ENCODE results near the gene TTL. TPM values are rescaled to one million over a fixed set of nuclear protein-coding genes. Genes with fewer than 3 reads are reported as not detected.
A peak's percentile ranks its signal among the peaks of the same experiment; 100 is the strongest.

TTL gene
- total and polyA plus RNA-seq, 2 of the 13 experiments (the other 11 are each of a cell fraction or from before 2014, with no cell fraction given) = 19.0 to 59.8 TPM

DNA sequence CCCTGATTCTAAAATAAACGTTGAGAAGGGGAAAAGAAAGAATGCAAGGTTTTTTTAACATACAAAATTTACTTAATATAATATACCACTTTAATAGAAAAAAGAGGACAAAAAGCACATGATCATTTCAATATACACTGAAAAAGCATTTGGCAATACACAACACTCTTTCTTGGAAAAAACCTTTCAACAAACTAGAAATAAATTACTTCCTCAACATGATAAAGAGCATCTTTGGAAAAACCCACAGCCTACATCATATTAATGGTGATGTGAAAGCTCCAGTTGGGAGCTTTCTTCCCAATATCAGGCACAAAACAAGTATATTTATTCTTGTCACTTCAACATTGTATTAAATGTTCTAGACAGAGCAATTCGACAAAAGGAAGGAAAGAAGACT, 57.4 kb downstream of the TTL start (continued):
- no peak for TF ChIP-seq HDAC1 (CRISPR knock-in tag; IDR thresholded peaks at IDR 0.05)
- no peak for TF ChIP-seq ONECUT2 (CRISPR knock-in tag; IDR thresholded peaks at IDR 0.05)
- TF ChIP-seq PLRG1 (conservative IDR thresholded peaks at IDR 0.05) = no peak
- TF ChIP-seq ZNF619 (CRISPR knock-in tag; IDR thresholded peaks at IDR 0.05) = no peak

DNA sequence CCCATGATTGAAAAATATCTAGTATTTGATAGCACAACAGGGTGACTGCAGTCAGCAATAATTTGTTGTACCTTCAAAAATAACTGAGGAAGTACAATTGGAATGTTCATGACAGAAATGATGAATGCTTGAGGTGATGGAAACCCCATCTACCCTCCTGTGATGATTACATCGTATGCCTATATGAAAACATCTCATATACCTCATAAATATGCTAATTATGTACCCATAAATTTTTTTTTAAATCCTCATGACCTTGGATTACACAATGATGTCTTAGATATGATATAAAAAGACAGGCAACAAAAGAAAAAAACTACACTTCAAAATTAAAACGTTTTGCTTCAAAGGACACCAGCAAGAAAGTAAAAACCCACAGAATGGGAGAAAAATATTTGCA, 59.0 kb downstream of the TTL start:
- CTCF ChIA-PET (ENCODE audit: low intra/inter-chr PET ratio, low total read pairs) = no interaction called here
- POLR2A ChIA-PET = interaction anchor here (0.7 to 1.4 kb wide), 2 partner anchors 8 to 149 kb away, joined by 3 read pairs; no protein-coding TSS in a partner anchor
- in situ Hi-C loops (cut with HindIII; ENCODE audit: extremely low pct_ligation_motif_present, low pct_unique_long_range_greater_than_20kb) = no loop called here
- Histone ChIP-seq H3K4me2 (ENCODE audit: low read depth, low read length) (peak overlapping the region; percentile 89), H4K20me1 (ENCODE audit: insufficient read depth, low read length) (no peaks in the 10 kb centered on the region), H3K79me2 (ENCODE audit: insufficient read depth, low read length) (peaks cover 36% of the 10 kb centered on the region), H3K36me3 (replicated peaks in 1 of 2; ENCODE audit: control insufficient read depth in 1 of 2, insufficient read depth in 2 of 2, low read length in 2 of 2) (peaks cover 0 to 5% of the 10 kb centered on the region in 2 experiments; a peak in 2 of 5 replicates), H3K27ac (ENCODE audit: extremely low read length, insufficient read depth, low read length) (no peak overlapping the region), H3K27me3 (ENCODE audit: control insufficient read depth in 1 of 2, insufficient read depth in 2 of 2, low read length in 2 of 2) (no peaks in the 10 kb centered on the region; a peak in 1 of 5 replicates), H3K9me3 (ENCODE audit: low read length) (no peaks in the 10 kb centered on the region), H3K4me1 (ENCODE audit: insufficient read depth, low read length) (peaks cover 26% of the 10 kb centered on the region), H3K9ac (ENCODE audit: insufficient read depth, low read depth, low read length) (no peak overlapping the region), H2AFZ (ENCODE audit: low read length) (no peak overlapping the region), H3K4me3 (replicated peaks in 1 of 3; ENCODE audit: insufficient read depth in 1 of 3, low read depth in 2 of 3, low read length in 3 of 3) (peak overlapping the region in 1 of 3 experiments; percentile 96; a peak in 1 of 6 replicates)
- BruUV-seq (replicated peaks) = no TSS peak
- 60% methylated on average over 2 of the region's 2 CpGs for WGBS (ENCODE audit: low lambda C conversion rate)
- intact Hi-C loops (cut with micrococcal nuclease; ENCODE audit: unreplicated experiment) = loop anchor here (5.0 kb wide), 1 partner anchor 41 kb away; the partner anchor contains the start of gene CHCHD5
- no peak for ATAC-seq
- no peak for TF ChIP-seq ARNT2 (CRISPR knock-in tag; IDR thresholded peaks at IDR 0.05; ENCODE audit: low read depth)
- DNase-seq (ENCODE audit: low spot score) = no peak
- FAIRE-seq = no peak

DNA sequence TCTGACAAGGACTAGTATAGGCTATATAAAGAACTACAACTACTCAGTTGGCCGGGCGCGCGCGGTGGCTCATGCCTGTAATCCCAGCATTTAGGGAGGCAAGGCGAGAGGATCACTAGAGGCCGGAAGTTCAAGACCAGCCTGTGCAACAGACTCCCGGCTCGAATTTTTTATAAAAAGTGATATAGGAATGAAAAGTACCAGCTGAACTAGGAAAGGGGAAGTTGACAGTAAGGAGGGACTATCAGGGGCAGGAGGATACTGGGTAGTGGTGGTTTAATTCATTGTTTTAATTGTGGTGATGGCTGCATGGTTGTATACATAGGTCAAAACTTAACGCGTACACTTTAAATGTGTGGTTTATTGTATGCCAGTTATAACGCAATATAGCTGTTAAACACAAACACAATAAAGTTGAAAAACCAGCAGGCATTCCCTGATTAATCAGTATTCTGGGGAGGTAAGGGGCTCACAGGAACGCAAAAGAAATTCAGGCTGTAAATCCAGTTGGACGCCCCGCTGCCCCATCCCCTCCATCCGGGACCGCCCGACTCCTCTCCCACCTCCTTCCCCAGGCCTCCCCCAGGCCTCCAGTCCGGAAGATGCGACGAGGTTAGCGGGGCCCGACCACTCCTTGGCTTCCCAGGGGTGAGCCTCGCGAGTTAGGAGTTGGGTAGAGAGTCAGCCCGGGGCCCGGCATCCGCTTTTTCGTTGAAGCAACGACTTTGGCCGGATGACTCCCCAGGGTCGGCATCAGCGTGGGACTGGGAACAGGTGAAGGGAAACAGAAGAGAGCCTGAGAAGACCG, 59.6 kb downstream of the TTL start:
- no peaks in the 10 kb centered on the region; a peak in 1 of 5 replicates for H3K27me3 ChIP-seq (ENCODE audit: control insufficient read depth in 1 of 2, insufficient read depth in 2 of 2, low read length in 2 of 2)
- H3K9me3 ChIP-seq (ENCODE audit: low read length) = no peaks in the 10 kb centered on the region
- peaks cover 1 to 9% of the 10 kb centered on the region in 2 experiments; a peak in 2 of 5 replicates for H3K36me3 ChIP-seq (replicated peaks in 1 of 2; ENCODE audit: control insufficient read depth in 1 of 2, insufficient read depth in 2 of 2, low read length in 2 of 2)
- H2AFZ ChIP-seq (ENCODE audit: low read length) = peak overlapping the region; percentile 68
- H3K27ac ChIP-seq (ENCODE audit: extremely low read length, insufficient read depth, low read length) = peak overlapping the region; percentile 84
- H3K4me3 ChIP-seq (replicated peaks in 1 of 3; ENCODE audit: insufficient read depth in 1 of 3, low read depth in 2 of 3, low read length in 3 of 3) = peak overlapping the region; percentile 73 to 96 (median 86)
- POLR2A ChIA-PET = interaction anchor here (1.4 kb wide), 1 partner anchor 9 kb away, joined by 3 read pairs; no protein-coding TSS in a partner anchor
- peaks cover 41% of the 10 kb centered on the region for H3K79me2 ChIP-seq (ENCODE audit: insufficient read depth, low read length)
- DNase-seq (ENCODE audit: low spot score) = no peak
- in situ Hi-C loops (cut with HindIII; ENCODE audit: extremely low pct_ligation_motif_present, low pct_unique_long_range_greater_than_20kb) (no loop called here), intact Hi-C loops (cut with micrococcal nuclease; ENCODE audit: unreplicated experiment) (loop anchor here (1.0 to 5.0 kb wide), 2 partner anchors 41 to 60 kb away; partner anchors contain the start of gene CHCHD5)
- H3K4me2 ChIP-seq (ENCODE audit: low read depth, low read length) = peak overlapping the region; percentile 89
- ATAC-seq = peak; percentile 85
- no peak for FAIRE-seq
- CTCF ChIA-PET (ENCODE audit: low intra/inter-chr PET ratio, low total read pairs) = no interaction called here
- 21% methylated on average over 32 of the region's 34 CpGs for WGBS (ENCODE audit: low lambda C conversion rate)
- peaks cover 26% of the 10 kb centered on the region for H3K4me1 ChIP-seq (ENCODE audit: insufficient read depth, low read length)
- H3K9ac ChIP-seq (ENCODE audit: insufficient read depth, low read depth, low read length) = peak overlapping the region; percentile 82
- BruUV-seq (replicated peaks) = TSS peak; percentile 97
- no peaks in the 10 kb centered on the region for H4K20me1 ChIP-seq (ENCODE audit: insufficient read depth, low read length)
- TF ChIP-seq PCBP2 (optimal IDR thresholded peaks at IDR 0.05; ENCODE audit: low read depth, low read length, poor library complexity, severe bottlenecking) (peak; percentile 79), KDM4B (CRISPR knock-in tag; IDR thresholded peaks at IDR 0.05) (0 out of 2 replicates have a peak, but pooled peaks have one; percentile 16), ZNF331 (CRISPR knock-in tag; IDR thresholded peaks at IDR 0.05) (no peak), SPEN (CRISPR knock-in tag; IDR thresholded peaks at IDR 0.05; ENCODE audit: low read depth) (0 out of 2 replicates have a peak, but pooled peaks have one; percentile 13), PCBP1 (IDR thresholded peaks at IDR 0.05; ENCODE audit: borderline replicate concordance, low read depth, low read length) (peak; percentile 96; the same call in 1 of the 2 replicates), PHF20 (CRISPR knock-in tag; IDR thresholded peaks at IDR 0.05) (peak; percentile 45; the same call in 1 of the 2 replicates), GABPB1 (CRISPR knock-in tag; IDR thresholded peaks at IDR 0.05) (0 out of 2 replicates have a peak, but pooled peaks have one; percentile 1), GLI4 (CRISPR knock-in tag; IDR thresholded peaks at IDR 0.05; ENCODE audit: borderline replicate concordance) (peak; percentile 45; the same call in 1 of the 2 replicates), CHCHD3 (CRISPR knock-in tag; IDR thresholded peaks at IDR 0.05) (no peak), RELA (CRISPR knock-in tag; IDR thresholded peaks at IDR 0.05) (no peak; the same call in 1 of the 2 replicates)
